A673 (cell line): ENCODE data around the gene TTR. TPM values are rescaled to one million over a fixed set of nuclear protein-coding genes. Genes with fewer than 3 reads are reported as not detected.

Experiments
- BruUV-seq: library from RNA; stranded (reverse); fragments of 400-500 nt; replicated peaks from 2 replicates; lab custom pipeline; 2021; lab: Mats Ljungman, UMichigan
- CTCF ChIA-PET: fragments of 300-600 bp; sonication (Branson Sonifier 250); formaldehyde crosslinking; loops from one replicate; lab custom pipeline; 2022; ENCODE audit warnings: antibody characterized with exemption; lab: Charles Lee
- POLR2A ChIA-PET: fragments of 300-600 bp; sonication (Branson Sonifier 250); formaldehyde crosslinking; loops from one replicate; lab custom pipeline; 2022; ENCODE audit warnings: antibody characterized with exemption; ENCODE audit not compliant: low non-redundant PET; lab: Charles Lee
- DNase-seq: peaks from one replicate; pipeline ENCODE4 v3.0.0-alpha.2; 2015; ENCODE audit warnings: low spot score
- H3K27ac ChIP-seq: fragments of 200-600 bp; sonication (generic); 2 replicates; pipeline ENCODE4 v1.5.1; 2016; ENCODE audit warnings: mixed run types, low read depth, mild to moderate bottlenecking, mixed read lengths, antibody characterized with exemption, low read length; ENCODE audit not compliant: poor library complexity, severe bottlenecking
- H3K27me3 ChIP-seq: fragments of 200-600 bp; sonication (generic); replicated peaks from 2 replicates; pipeline ENCODE4 v1.6.1; 2017; ENCODE audit warnings: mixed run types, low read depth, mild to moderate bottlenecking, mixed read lengths, antibody characterized with exemption, low read length; ENCODE audit not compliant: insufficient read depth, poor library complexity
- H3K36me3 ChIP-seq: fragments of 200-600 bp; sonication (generic); 2 replicates; pipeline ENCODE4 v1.6.1; 2016; ENCODE audit warnings: mixed run types, mild to moderate bottlenecking, mixed read lengths, antibody characterized with exemption, low read length; ENCODE audit not compliant: insufficient read depth, poor library complexity, severe bottlenecking
- H3K4me1 ChIP-seq: fragments of 200-600 bp; sonication (generic); 2 replicates; pipeline ENCODE4 v1.6.1; 2017; ENCODE audit warnings: mixed run types, mild to moderate bottlenecking, mixed read lengths, antibody characterized with exemption, low read length; ENCODE audit not compliant: insufficient read depth, poor library complexity, severe bottlenecking
- H3K4me3 ChIP-seq: fragments of 200-600 bp; sonication (generic); 2 replicates; pipeline ENCODE4 v1.5.1; 2016; ENCODE audit warnings: low read depth, mixed run types, mild to moderate bottlenecking, mixed read lengths, low read length; ENCODE audit not compliant: poor library complexity, severe bottlenecking
- H3K9me3 ChIP-seq: fragments of 200-600 bp; sonication (generic); 2 replicates; pipeline ENCODE4 v1.6.1; 2016; ENCODE audit warnings: mixed run types, low read depth, mild to moderate bottlenecking, mixed read lengths, antibody characterized with exemption, low read length; ENCODE audit not compliant: poor library complexity, severe bottlenecking
- CTCF ChIP-seq: fragments of 300-800, 200-600 bp; sonication (generic); conservative IDR thresholded peaks from 2 replicates; pipeline ENCODE4 v1.5.1; 2017; ENCODE audit warnings: low read depth, mild to moderate bottlenecking, antibody characterized with exemption, low read length, moderate library complexity, mixed read lengths
- EZH2 ChIP-seq: fragments of 200-600 bp; sonication (generic); IDR thresholded peaks from 2 replicates; pipeline ENCODE4 v1.6.1; 2017; ENCODE audit warnings: borderline replicate concordance, low read depth, mild to moderate bottlenecking, mixed read lengths, antibody characterized with exemption, low read length; ENCODE audit not compliant: poor library complexity, severe bottlenecking
- intact Hi-C: fragments of 100-400 bp; cut with micrococcal nuclease; formaldehyde crosslinking; loops from one replicate; pipeline ENCODE4 v1.10.0; 2022; ENCODE audit not compliant: unreplicated experiment
- total RNA-seq: library from RNA; stranded (reverse); gene quantifications from 2 replicates; pipeline ENCODE4 v1.2.3, GENCODE V29; 2021

The TTR gene
- total RNA-seq, 1 experiment from 2014 or later = not detected

DNA sequence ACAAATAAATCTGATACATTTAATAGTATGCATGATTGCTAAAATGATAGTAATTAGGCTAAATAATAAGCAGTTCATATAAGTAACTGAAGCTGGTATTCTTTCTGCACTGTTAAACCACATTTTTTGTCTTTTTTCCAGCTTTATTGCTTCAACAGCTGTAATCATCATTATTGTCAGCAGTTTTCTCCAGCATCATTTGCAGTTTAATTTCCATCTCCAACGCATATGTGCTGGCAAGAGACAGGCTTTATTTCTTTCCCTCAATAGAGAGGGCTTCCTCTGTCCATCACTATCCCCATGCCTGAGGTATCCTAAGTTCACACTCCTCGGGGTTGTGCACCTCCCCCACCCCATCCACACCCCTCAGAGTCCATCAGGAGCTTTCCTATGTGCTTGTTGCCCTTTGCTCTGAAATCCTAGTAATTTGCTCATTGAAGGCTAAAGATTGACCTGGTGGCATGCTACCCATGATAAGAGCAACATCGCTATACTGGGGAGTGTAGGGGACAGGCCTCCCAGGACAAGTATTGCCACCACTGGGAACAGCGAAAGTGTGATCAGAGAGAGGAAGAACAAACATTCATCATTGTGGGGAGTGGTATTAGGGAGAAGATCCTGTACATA lies 55.6 kb downstream of the TTR start:
- Histone ChIP-seq H3K4me1 (no peaks in the 10 kb centered on the region), H3K27me3 (no peaks in the 10 kb centered on the region), H3K4me3 (no peak overlapping the region), H3K9me3 (no peaks in the 10 kb centered on the region), H3K36me3 (no peaks in the 10 kb centered on the region), H3K27ac (no peak overlapping the region)
- no peak for DNase-seq
- ChIA-PET POLR2A (no interaction called here), CTCF (no interaction called here)
- intact Hi-C loops = no loop called here
- BruUV-seq = no TSS peak
- no peak for TF ChIP-seq CTCF
- no peak for TF ChIP-seq EZH2

Other genes starting within 250 kb of the TTR start
- not detected in 2 replicates for gene DSG4, start 215.1 kb upstream of the TTR start, total RNA-seq
- gene DSG3, start 144.1 kb upstream of the TTR start, total RNA-seq = 0.04 TPM in 1 of 2 replicates, not detected in the other
- gene DSG2, start 93.7 kb upstream of the TTR start, total RNA-seq = 0.11 TPM in 1 of 2 replicates, not detected in the other
- gene B4GALT6, start 92.7 kb downstream of the TTR start, total RNA-seq = 5.7 and 6.0 TPM in 2 replicates
- not detected in 2 replicates for gene SLC25A52, start 169.0 kb downstream of the TTR start, total RNA-seq